Dedifferentiated amniotic fluid mesenchymal stem cell (primary cell): ENCODE results near the gene LRRIQ4.

Source experiments
- DNase-seq: peaks from one replicate; pipeline ENCODE4 v3.0.0-alpha.2; 2016; ENCODE audit errors: extremely low spot score

LRRIQ4 gene

GRCh38 chr3:169812332-169813235 is at the start of gene LRRIQ4, which contains the start of gene LRRC34:
Gene LRRIQ4, plus strand, starts transcription at chr3:169812870. Its CDS starts 9,052 bp downstream, at chr3:169821922.
Gene LRRC34, minus strand, starts transcription at chr3:169812904. Its CDS starts 356 bp downstream, at chr3:169812548.
- no peak for DNase-seq

DNA sequence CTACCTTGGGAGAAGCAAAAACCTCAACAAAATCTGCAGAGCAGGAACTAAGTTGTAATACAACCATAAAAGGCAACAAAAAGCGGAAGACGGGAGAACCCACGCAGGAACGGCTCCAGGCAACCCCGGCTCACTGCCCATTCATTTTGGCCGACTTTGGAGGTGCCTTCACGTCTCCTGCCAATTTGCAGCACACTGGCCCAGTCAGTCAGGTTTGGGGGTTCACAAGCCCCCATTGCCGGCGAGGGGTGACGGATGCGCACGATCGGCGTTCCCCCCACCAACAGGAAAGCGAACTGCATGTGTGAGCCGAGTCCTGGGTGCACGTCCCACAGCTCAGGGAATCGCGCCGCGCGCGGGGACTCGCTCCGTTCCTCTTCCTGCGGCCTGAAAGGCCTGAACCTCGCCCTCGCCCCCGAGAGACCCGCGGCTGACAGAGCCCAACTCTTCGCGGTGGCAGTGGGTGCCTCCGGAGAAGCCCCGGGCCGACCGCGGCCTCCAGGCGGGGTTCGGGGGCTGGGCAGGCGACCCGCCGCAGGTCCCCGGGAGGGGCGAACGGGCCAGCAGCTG is 48.3 kb upstream of the LRRIQ4 start:
- DNase-seq = peak; percentile 27

DNA sequence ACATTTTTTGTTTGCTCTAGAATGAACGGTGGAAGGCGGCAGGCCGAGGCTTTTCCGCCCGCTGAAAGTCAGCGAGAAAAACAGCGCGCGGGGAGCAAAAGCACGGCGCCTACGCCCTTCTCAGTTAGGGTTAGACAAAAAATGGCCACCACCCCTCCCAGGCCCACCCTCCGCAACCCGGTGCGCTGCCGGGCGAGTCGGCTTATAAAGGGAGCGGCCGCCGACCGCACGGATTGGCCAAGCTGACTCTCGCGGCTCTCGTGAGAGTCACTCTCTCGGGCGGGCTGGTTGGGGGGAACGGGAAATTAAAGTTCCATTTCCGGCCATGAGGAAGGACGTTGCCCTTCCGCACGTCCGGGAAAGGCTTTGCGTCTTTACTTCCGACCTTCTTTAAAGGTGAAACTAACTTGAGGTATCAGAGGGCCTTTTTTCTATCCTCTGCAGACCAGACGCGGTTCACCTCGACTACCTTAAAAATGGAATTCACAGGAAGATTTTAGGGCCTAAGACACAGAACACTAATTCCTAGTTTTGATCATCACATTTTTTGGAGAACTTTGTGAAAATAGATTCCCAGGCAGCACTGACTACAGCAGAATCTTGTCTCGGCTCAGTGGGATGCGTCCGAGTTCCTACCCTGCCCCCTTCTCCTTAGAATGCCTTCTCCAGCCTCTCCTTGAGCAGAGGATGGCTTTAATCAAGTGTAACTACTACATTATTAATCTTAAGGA is 47.6 kb upstream of the LRRIQ4 start, which contains the start of gene TERC:
TSS of gene TERC (minus strand) at position 179 of the 731 bp plus-strand sequence.
- peak; percentile 80 for DNase-seq

GRCh38 chr3:169769287-169770181 is 43.1 kb upstream of the LRRIQ4 start, which contains the start of gene ACTRT3:
Gene ACTRT3, minus strand, starts transcription at chr3:169769561. Its CDS starts 41 bp downstream, at chr3:169769520.
- peak; percentile 36 for DNase-seq

DNA sequence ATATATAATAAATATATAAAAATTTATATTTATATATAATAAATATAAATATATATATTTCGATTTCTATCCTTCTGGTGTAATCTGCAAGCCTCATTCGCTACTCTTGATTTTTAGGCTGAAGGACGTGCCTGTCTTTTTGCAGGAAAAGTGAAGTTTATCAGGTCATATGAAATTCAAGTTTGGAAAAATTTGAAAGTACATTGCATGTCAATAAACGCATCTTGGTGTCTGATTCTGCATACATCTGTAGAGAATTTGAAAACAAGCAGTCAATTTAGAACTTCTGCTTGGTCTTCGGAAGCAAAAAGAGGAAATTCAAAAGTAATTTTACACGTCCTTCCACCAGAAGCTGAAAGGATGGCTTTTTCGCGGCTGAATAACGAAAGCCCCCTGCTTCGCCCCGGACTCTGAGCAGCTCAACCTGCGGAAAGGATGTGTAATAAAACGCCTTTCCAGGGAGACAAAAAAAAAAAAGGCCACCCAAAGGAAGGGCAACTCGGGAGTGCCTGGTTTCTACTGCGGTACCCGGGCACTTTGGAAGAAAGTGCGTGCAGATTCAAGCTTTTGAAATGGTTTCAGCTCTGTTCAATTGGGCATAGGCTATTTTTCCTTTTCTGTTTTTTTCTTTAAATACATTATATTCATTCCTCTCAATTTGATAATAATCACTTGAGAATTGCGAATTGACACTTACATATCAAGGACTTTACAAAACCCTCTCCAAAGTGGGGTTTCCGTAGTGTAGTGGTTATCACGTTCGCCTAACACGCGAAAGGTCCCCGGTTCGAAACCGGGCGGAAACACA is 41.0 kb upstream of the LRRIQ4 start:
- DNase-seq = peak; percentile 83

DNA sequence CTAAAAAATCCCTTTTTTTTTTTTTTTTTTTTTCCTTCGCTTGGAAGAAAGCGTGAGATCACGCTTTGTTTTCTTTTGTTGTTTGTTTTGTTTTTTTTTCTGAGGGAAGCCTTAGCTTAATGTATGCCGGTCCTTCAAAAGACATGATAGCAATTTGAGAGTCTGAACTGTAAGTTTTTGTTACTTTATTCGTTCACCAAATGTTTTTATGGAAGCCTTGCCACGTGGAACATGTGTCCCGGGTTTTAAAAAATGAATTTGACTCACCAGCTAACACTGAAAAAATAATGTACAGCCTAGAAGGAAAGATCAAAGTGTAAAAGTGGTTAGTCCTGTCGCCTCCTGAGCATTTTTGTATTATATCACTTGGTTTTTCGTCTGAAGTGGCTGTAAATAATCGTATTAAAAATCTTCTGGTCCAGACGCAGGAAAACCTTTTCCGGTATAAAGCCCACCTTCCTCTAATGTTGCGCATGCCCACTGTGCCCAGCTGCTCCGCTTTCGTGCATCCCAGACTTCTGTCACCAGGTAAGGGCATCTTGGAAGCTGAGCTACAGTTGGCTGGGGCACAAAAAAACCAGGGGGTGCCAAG is 40.3 kb upstream of the LRRIQ4 start:
- peak; percentile 66 for DNase-seq

DNA sequence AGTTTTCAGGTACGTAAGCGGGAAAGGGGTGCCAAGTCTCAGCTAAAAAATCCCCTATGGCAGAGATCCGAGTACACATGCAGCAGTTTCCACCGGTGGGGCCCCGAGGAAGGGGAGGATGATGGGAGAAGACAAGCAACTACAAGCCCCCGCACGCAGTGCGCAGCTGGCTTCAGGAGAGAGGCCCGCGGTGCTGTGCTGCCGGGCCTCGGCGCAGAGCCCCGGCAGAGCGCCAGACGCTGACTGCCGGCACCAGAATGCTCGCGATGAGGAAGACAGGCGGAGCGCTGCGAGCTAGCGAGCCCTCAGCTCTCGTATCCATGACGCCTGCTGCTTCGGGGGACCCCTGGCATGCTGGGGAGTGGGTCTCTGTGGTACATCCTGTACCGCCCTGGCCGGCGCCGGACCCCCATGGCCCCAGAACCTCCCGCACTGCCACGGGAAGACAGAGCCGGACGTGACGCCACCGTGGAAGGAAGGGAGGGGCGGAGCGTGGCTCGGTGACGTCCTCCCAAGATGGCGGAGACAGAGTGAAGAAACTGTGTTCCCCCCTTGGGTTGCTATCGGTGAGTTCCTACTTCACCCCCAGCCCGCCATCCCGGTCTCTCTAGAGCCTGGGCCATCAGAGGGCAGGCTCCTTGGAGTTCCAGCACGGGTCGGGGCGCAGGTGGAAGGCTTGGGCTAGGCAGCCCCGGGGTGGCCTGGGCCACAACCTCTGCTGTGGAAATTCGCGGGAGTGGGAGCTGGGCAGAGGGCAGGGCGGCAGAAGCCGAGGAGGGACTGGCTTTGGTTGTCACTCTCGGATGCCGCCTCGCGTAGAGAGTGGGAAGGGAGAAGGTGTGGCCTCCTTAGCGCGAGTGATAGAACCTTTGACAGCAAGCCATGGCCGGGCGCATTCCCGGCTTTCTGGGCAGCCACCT is 39.5 kb upstream of the LRRIQ4 start, which contains the start of gene MYNN:
TSS of gene MYNN (plus strand) at position 500 of the 920 bp plus-strand sequence. CDS start 900 bp downstream, outside the sequence.
- peak; percentile 86 for DNase-seq

DNA sequence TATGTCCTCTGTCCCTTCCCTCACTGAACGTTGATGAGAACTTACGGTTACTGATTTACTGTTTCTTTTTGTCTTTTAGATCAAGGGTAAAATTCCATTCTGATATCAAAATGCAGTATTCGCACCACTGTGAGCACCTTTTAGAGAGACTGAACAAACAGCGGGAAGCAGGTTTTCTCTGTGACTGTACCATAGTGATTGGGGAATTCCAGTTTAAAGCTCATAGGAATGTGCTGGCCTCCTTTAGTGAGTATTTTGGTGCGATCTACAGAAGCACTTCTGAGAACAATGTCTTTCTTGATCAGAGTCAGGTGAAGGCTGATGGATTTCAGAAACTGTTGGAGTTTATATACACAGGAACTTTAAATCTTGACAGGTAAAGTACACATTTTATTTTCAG is 38.5 kb upstream of the LRRIQ4 start:
- no peak for DNase-seq

GRCh38 chr3:169777822-169778221 is 34.8 kb upstream of the LRRIQ4 start:
- no peak for DNase-seq

DNA sequence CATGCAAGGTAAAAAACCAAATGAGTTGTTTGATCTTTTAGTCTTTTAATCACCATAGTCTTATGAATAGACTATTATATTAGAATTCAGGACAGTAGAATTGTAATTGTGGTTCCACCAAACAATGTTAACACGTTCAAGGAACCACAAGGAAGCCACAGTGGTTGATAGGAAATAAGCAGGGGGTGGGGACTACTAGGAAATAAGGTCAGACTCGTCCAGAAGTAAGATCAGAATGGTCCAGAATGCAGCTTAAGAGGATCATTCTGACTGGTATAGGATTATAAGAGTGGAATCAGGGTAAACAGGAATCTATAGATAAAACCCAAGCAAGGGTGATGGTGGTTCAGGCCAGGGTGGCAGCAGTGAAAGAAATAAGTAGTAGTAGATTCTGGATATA is 31.9 kb upstream of the LRRIQ4 start:
- DNase-seq = no peak

- DNase-seq = no peak
These were observed 31.3 kb upstream of the LRRIQ4 start for GRCh38 chr3:169781209-169781855.

GRCh38 chr3:169787120-169787519 is 25.6 kb upstream of the LRRIQ4 start:
- no peak for DNase-seq

- no peak for DNase-seq
These were observed 24.9 kb upstream of the LRRIQ4 start for GRCh38 chr3:169787791-169788190.

DNA sequence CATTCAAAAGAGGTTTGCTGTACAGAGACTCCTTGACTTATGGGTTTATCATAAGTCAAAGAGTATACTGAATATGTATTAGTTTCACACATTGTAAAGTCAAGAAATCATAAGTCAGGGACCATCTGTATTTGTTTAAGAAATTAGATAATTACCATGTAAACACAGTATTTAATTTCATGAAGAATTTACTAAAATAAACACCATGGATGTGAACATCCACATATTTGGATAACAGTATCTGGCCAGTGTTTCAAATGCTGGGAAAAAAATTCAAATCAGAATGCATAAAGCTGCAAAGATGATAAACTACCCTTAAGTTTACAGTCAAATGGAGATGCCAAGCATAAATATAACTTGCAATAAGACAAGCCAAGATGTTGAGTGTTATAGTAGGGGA is 22.5 kb upstream of the LRRIQ4 start:
- DNase-seq = no peak

DNA sequence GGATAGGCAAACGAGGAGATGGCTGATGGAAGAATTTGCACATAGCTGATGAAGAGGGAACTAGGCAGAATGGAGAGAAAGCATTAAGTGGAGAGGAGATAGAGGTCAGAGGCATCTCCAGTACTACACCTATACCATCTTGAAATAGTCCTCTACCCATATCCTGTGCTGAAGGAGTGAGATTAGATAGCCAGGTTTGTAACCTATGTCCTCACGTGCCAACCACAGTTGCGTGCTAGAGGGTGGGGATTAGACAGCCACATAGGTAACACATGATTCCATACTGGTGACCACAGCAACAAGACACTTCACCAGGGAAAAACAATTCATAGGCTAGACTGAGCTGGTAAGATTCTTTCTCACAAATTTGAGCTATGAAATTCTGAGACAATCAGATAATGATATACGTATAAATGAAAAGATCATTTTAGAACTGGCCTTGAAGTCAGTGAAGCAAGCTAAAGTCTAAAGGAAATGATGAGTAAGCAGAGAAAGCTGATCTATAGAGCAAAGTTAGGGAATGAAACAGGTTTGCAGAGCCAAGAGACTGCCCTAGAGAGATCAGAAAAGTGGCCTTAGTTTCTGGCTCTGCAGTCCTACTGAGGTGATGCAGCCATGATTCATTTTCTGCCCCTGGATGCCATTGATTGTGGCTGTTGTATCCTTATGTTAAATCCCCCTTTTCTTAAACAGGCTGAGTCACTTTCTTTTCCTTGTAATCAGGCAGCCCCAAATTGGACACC is 21.8 kb upstream of the LRRIQ4 start:
- no peak for DNase-seq

- DNase-seq = no peak
These were observed 20.3 kb upstream of the LRRIQ4 start for GRCh38 chr3:169792359-169792758.

DNA sequence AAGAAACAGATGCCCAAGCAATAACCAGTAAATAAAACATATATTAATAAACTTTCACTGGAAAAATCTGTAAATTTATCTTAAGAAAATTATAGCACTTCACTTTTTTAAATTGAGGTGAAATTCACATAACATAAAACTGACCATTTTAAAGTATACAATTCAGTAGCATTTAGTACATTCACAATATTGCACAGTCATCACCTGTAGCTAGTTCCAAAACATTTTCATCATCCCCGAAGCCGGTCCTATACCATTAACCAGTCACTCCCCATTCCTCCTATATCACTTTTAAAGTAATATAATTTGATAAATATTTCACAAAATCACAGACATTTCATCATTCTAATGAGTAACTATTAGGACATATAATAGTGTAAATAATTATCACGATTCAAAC is 8.0 kb upstream of the LRRIQ4 start:
- no peak for DNase-seq
